ENCODE results near the gene SSPN. TPM values are rescaled to one million over a fixed set of nuclear protein-coding genes. Genes with fewer than 3 reads are reported as not detected.
A peak's percentile ranks its signal among the peaks of the same experiment; 100 is the strongest.
"Not testable (repeated sequence)": the region's sequence is repeated elsewhere in the genome, so short reads cannot be mapped to it uniquely, and the experiment has no call there.

SSPN gene
- polyA plus RNA-seq, 1 donor = 13.0 TPM

GRCh38 chr12:26226629-26227360 lies 31.4 kb downstream of the SSPN start:
- DNase-seq = peak; percentile 39

- DNase-seq = no peak
These were observed 32.0 kb downstream of the SSPN start for GRCh38 chr12:26227361-26227745.

DNA sequence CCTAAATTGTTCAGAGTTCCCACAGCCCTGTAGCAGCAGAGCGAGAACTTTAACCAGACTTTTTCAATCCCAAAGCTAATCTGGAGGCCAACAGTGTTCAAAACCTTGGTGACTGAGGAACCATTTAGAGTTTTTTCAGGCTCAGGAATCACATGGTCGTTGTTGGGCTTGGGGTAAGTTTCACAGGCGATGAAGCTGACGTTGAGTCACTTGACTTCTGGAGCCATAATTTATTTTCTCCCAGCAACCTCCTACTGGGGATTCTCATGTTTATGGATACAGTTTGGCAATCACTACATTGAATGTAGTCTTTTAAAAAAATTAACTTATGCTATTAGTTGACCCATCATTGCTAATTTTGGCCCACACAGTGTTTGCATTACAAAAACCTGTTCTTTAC lies 34.5 kb downstream of the SSPN start:
- DNase-seq = no peak

GRCh38 chr12:26231470-26231869 lies 36.1 kb downstream of the SSPN start:
- no peak for DNase-seq

DNA sequence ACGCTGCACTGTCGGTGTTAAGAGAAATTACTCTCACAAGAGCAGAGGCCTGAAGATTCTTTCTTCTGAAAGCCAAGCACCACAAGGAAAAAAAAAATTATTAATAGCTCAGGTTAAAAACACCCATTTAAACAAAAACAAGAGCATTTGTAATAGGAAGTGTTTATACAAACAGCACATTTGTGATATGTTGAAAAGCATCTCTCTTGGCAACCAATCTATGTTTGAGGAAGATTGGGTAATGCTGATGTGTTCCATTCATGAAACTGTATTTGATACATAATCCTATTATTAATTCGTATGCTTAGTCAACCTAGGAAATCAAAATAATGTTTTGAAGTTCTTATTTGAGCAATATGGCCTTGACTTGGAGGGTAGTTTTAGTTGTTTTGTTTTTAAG lies 36.5 kb downstream of the SSPN start:
- no peak for DNase-seq

GRCh38 chr12:26233631-26234030 lies 38.3 kb downstream of the SSPN start:
- DNase-seq = no peak

GRCh38 chr12:26235465-26235864 lies 40.1 kb downstream of the SSPN start:
- DNase-seq = not testable (repeated sequence)

- DNase-seq = no peak
These were observed 43.2 kb downstream of the SSPN start for GRCh38 chr12:26238341-26239121.

DNA sequence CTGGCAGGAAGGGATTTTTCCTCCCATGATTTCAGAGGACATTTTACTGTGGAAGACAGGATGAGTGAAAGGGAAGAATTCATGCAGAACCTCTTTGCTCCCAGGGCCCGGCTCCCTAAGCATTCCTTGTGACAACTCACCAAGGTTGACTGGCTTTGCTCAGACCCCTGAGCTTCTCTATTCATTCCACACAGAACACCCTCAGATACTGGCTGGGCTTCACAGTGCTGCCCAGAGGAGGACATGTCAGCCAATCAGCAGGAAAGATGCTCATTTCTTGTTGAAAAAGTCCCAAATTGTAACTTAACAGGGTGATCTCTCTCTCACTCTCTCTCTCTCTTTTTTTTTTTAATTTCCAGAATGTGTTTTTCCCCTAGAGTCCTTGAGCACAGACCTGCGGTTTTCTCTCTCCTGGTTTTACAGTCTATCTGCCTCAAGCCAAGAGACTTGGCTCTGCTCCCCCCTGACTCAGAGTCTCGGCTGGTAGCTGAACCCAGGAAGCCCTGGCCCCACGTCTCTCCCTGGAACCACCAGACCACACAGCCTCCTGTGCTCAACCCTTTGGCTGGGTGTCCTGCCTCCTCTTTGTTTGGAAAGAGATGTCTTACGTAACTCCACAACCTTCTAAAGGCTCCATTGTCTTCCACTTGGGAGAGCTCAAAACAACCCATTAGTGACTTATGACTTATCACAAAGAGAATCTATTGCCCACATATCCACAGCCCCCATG lies 43.9 kb downstream of the SSPN start:
- no peak for DNase-seq

DNA sequence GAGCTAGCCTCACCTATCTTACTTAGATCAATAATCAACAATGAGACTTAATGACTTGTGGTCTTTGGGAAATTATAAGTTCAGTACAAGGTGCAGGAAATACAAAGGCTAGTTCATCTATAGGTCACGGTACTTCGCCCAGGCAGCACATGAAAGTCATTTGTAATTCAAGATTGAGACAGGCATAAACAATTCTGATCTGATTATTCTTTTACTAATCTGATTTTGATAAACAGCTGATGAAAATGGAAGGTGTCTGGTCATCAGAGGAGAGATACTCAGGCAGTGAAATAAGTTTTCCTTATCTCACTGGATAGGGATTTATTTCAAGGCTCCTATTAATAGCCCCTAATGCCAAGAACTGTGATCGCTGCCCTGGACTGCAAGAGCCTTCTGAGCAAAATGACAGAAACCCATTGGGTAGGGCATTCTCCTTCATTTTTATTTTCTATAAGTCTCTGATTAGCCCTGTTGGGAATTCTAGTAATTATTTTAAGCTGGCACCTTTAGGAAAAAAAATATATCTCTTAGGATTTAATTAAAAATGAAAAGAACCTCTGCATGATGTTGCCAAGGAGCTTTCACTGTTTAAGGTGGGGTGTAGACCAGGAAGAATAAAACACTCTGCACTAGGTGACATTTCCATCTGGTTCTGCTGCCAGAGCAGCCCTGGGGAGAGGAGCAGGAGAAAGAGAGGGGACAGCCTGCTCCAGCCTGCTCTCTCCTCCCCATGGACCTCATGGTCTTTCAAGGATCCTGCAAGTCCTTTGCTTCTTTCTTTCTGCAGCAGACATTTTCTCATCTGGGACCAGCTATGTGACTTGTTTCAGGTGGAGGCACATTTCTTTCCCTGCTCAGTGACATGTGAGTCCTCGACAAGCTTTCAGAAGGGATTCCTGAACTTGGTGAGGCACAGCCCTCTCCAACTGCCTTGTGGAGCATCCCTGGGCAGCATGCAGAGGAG lies 44.8 kb downstream of the SSPN start:
- no peak for DNase-seq

DNA sequence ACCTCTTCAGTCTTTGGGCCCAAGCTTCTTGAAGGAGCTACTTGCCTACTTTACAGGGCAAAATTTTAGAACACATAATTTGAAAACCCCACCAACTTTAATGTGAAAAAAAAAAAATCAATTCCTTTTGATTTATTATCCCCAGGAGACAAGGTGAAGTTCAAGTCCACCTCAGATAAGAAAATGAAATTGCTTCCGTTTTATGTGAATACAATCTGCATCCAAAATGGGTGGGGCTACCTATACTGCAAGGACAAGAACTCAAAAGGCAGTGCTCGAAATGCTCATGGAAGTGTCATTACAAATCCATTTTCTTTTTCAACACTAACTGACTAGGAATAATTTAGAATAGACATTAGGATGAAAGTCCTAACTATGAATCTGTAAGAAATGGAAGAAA lies 45.7 kb downstream of the SSPN start:
- no peak for DNase-seq

GRCh38 chr12:26242683-26243082 lies 47.3 kb downstream of the SSPN start:
- no peak for DNase-seq

GRCh38 chr12:26244503-26244902 lies 49.1 kb downstream of the SSPN start:
- no peak for DNase-seq

DNA sequence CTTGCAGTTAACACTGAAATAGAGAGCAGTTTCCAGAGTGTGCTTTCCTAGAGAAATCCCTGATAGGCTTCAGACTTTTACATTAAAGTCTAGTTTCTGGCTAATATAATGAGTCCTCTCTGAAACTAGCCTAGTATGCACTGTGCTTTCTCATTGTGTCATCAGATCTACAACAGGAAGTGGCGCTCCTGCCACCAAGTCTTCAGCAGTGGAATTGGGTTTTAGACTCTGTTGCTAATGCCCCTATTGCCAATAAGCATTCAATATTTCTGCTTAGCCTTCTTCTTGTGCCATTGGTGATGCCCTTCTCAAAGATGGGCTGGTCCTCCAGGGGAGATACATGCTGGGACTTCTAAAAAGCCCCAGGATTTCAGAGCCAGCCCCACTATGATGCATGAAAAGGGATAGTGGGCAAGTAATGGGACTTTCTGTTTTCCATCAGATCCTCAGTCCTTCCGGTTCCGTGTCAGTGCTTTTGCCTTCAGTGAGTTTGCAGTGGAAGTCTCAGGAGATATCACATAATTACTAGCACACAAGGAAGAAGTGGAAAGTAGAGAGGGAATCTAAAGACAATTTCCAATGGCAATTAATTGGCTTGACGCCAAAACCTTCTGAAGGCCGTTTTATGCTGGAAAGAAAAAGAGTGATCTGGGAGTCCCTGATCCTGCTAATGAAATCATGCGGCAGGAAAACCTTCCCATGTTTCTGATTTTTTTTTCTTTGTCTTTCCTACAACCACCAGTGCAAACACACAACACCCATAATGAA lies 50.0 kb downstream of the SSPN start:
- DNase-seq = no peak

GRCh38 chr12:26246483-26247164 lies 51.3 kb downstream of the SSPN start:
- no peak for DNase-seq

- no peak for DNase-seq
These were observed 52.5 kb downstream of the SSPN start for GRCh38 chr12:26247873-26248272.

GRCh38 chr12:26250801-26251200 lies 55.4 kb downstream of the SSPN start:
- DNase-seq = no peak

- no peak for DNase-seq
These were observed 56.2 kb downstream of the SSPN start for GRCh38 chr12:26251600-26251999.

GRCh38 chr12:26252946-26253345 lies 57.6 kb downstream of the SSPN start:
- no peak for DNase-seq

DNA sequence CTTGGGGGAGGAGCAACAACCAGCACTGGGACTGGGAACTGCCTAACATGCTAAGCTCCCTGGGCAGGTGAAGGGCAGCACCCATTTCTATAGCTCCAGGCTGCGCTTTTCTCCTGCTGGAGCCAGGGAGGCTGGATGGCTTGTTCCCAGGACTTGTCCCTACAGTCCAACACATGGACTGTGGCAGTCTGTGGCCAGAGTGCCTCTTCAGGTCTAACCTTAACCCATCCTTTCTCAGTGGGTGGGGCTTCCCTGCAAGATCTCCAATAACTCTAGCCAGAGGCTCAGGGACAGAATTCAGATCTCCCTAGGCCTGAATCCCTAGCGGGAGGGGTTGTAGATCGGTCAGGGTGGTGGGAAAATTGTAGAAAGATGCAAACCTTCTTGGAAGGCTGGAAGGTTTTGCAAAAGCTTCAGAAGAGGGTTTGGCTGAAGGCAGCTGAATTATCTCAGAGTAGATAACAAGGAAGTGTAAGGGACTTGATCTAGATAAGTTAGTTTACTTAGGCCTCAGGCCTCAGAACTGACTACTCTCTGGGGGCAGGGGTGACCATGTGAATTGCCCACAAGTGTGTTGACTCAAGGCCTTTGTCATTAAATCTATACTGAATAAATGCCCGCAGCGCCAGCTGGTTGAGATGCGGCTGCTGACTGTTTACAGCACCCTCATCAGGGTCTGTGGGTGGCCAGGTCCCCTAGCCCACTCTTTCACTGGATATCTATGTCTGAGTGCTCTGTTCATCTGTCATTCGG lies 60.7 kb downstream of the SSPN start:
- no peak for DNase-seq
